SK-N-SH (cell line): Measurements from ENCODE around the gene RRP8. TPM values are rescaled to one million over a fixed set of nuclear protein-coding genes. Genes with fewer than 3 reads are reported as not detected.

Experiments
- CTCF ChIA-PET: fragments of 300-600, 350-600 bp; formaldehyde crosslinking; extraction: SDS; loops from one replicate; lab custom pipeline; 2021; lab: Yijun Ruan, JAX
- POLR2A ChIA-PET: fragments of 350-600 bp; sonication (Branson Sonifier 250); formaldehyde crosslinking; extraction: SDS; loops from one replicate; lab custom pipeline; 2020; ENCODE audit warnings: antibody characterized with exemption, inconsistent platforms; lab: Yijun Ruan, JAX
- DNase-seq: peaks from one replicate; pipeline ENCODE4 v3.0.0; 2012
- H2AFZ ChIP-seq: fragments of 200-600 bp; sonication (generic); 2 replicates; pipeline ENCODE4 v1.8.1; 2016; ENCODE audit warnings: antibody characterized with exemption, mild to moderate bottlenecking, low read depth
- H3F3A ChIP-seq: fragments of 200-600 bp; sonication (generic); replicated peaks from 2 replicates; pipeline ENCODE3; 2016; ENCODE audit warnings: antibody characterized with exemption, mild to moderate bottlenecking; ENCODE audit not compliant: insufficient read depth
- H3K27ac ChIP-seq, 2 experiments: fragments of 200-500 bp in 1 of 2; fragments of 200-600 bp in 1 of 2; sonication (Bioruptor generic) in 1 of 2; sonication (generic), shearing (Covaris generic) in 1 of 2; 2 replicates each; pipeline versions ENCODE4 v1.5.1 to v1.6.1; 2014 to 2016; ENCODE audit warnings: low read depth in 2 of 2, inconsistent platforms in 1 of 2, low read length in 1 of 2, mild to moderate bottlenecking in 1 of 2, mixed read lengths in 1 of 2
- H3K27me3 ChIP-seq: fragments of 200-600 bp; sonication (generic), shearing (Covaris generic); 2 replicates; pipeline ENCODE4 v1.6.1; 2016; ENCODE audit warnings: mixed run types; ENCODE audit not compliant: insufficient read depth
- H3K36me3 ChIP-seq, 2 experiments: fragments of 200-500 bp in 1 of 2; fragments of 200-600 bp in 1 of 2; sonication (Bioruptor generic) in 1 of 2; sonication (generic) in 1 of 2; replicated peaks in 1 of 2; 2 replicates each; pipeline versions ENCODE3 to v1.5.1; 2014 to 2016; ENCODE audit warnings: low read length in 1 of 2, mild to moderate bottlenecking in 1 of 2; ENCODE audit not compliant: insufficient read depth in 2 of 2, control insufficient read depth in 1 of 2
- H3K4me1 ChIP-seq, 2 experiments: fragments of 200-500 bp in 1 of 2; fragments of 200-600 bp in 1 of 2; sonication (Bioruptor generic) in 1 of 2; sonication (generic), shearing (Covaris generic) in 1 of 2; 2 replicates each; pipeline versions ENCODE4 v1.5.1 to v1.6.1; 2014 to 2016; ENCODE audit warnings: low read depth in 1 of 2, low read length in 1 of 2, mixed run types in 1 of 2; ENCODE audit not compliant: insufficient read depth in 2 of 2, control insufficient read depth in 1 of 2
- H3K4me2 ChIP-seq: fragments of 200-600 bp; sonication (generic), shearing (Covaris generic); 2 replicates; pipeline ENCODE4 v1.6.1; 2017; ENCODE audit warnings: mixed run types
- H3K4me3 ChIP-seq, 2 experiments: fragments of 200-500 bp in 1 of 2; fragments of 200-600 bp in 1 of 2; sonication (Bioruptor generic) in 1 of 2; sonication (generic), shearing (Covaris generic) in 1 of 2; 2 replicates each; pipeline versions ENCODE4 v1.5.1 to v1.8.1; 2014 to 2016; ENCODE audit warnings: low read depth in 2 of 2, inconsistent platforms in 1 of 2, low read length in 1 of 2, mild to moderate bottlenecking in 1 of 2, mixed read lengths in 1 of 2, moderate library complexity in 1 of 2
- H3K79me2 ChIP-seq: fragments of 200-600 bp; sonication (generic); 2 replicates; pipeline ENCODE4 v1.8.1; 2017; ENCODE audit warnings: mild to moderate bottlenecking; ENCODE audit not compliant: insufficient read depth
- H3K9ac ChIP-seq: fragments of 200-600 bp; sonication (generic); 2 replicates; pipeline ENCODE4 v1.6.1; 2017; ENCODE audit warnings: mixed run types
- H3K9me2 ChIP-seq: fragments of 200-600 bp; sonication (generic); 2 replicates; pipeline ENCODE4 v1.6.1; 2017; ENCODE audit warnings: mixed run types
- H3K9me3 ChIP-seq: fragments of 200-600 bp; sonication (generic); 2 replicates; pipeline ENCODE4 v1.6.1; 2017; ENCODE audit warnings: mixed run types, mild to moderate bottlenecking, moderate library complexity
- H4K20me1 ChIP-seq: fragments of 200-600 bp; sonication (generic); 2 replicates; pipeline ENCODE4 v1.6.1; 2017; ENCODE audit warnings: mild to moderate bottlenecking, mixed run types; ENCODE audit not compliant: insufficient read depth
- ELF1 ChIP-seq: IDR thresholded peaks from 2 replicates; pipeline ENCODE4 v1.4.0; 2012
- EZH2phosphoT487 ChIP-seq: fragments of 200-600 bp; sonication (generic); IDR thresholded peaks from 2 replicates; pipeline ENCODE4 v1.6.1; 2017; ENCODE audit warnings: low read depth, mixed run types, mild to moderate bottlenecking, antibody characterized with exemption, moderate library complexity, borderline replicate concordance
- GABPA ChIP-seq: IDR thresholded peaks from 2 replicates; pipeline ENCODE4 v1.4.0; 2012; ENCODE audit warnings: low read depth, mild to moderate bottlenecking
- JUND ChIP-seq: IDR thresholded peaks from 2 replicates; pipeline ENCODE4 v1.4.0; 2012
- MEF2A ChIP-seq: IDR thresholded peaks from 2 replicates; pipeline ENCODE4 v1.4.0; 2012; ENCODE audit warnings: low read depth, borderline replicate concordance
- WGBS: methylation state at CpG from one replicate; pipeline ENCODE4 v1.1.6; 2017; ENCODE audit warnings: low lambda C conversion rate; 5-methylcytosine and 5-hydroxymethylcytosine counted together
- polyA plus RNA-seq, 3 experiments: library from polyadenylated mRNA; depleted of rRNA; stranded (reverse); fragments of >200 nt; gene quantifications; 2 replicates each; pipeline ENCODE4 v1.2.3, GENCODE V29; 2012
- TF ChIP-seq, protein P1 (sequence below): IDR thresholded peaks from 2 replicates; pipeline ENCODE4 v1.6.1; 2012; ENCODE audit warnings: mild to moderate bottlenecking, low read depth, low read length, moderate library complexity
- TF ChIP-seq, protein P2 (sequence below): fragments of 200-600 bp; sonication (generic); IDR thresholded peaks from 2 replicates; pipeline ENCODE4 v1.6.1; 2017; ENCODE audit warnings: antibody characterized with exemption, mild to moderate bottlenecking, moderate library complexity
- TF ChIP-seq, protein P3 (sequence below): IDR thresholded peaks from 2 replicates; pipeline ENCODE4; 2012

Gene RRP8
- polyA plus RNA-seq, 1 of the 3 experiments (the other 2 are of a cell fraction), result 7.8 TPM

DNA sequence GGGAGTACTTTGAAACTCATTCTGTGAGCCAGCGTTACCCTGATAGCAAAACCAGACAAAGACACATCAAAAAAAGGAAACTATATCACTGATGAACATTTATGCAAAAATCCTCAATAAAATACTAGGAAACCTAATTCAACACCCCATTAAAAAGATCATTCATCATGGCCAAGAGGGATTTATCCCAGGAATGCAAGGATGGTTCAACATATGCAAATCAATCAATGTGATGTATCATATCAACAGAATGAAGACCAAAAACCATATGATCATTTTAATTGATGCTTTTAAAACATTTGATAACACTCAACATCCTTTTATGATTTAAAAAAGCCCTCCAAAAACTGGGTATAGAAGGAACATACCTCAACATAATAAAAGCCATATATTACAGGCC is 19.8 kb downstream of the RRP8 start (continued):
- TF ChIP-seq, protein P1, sequence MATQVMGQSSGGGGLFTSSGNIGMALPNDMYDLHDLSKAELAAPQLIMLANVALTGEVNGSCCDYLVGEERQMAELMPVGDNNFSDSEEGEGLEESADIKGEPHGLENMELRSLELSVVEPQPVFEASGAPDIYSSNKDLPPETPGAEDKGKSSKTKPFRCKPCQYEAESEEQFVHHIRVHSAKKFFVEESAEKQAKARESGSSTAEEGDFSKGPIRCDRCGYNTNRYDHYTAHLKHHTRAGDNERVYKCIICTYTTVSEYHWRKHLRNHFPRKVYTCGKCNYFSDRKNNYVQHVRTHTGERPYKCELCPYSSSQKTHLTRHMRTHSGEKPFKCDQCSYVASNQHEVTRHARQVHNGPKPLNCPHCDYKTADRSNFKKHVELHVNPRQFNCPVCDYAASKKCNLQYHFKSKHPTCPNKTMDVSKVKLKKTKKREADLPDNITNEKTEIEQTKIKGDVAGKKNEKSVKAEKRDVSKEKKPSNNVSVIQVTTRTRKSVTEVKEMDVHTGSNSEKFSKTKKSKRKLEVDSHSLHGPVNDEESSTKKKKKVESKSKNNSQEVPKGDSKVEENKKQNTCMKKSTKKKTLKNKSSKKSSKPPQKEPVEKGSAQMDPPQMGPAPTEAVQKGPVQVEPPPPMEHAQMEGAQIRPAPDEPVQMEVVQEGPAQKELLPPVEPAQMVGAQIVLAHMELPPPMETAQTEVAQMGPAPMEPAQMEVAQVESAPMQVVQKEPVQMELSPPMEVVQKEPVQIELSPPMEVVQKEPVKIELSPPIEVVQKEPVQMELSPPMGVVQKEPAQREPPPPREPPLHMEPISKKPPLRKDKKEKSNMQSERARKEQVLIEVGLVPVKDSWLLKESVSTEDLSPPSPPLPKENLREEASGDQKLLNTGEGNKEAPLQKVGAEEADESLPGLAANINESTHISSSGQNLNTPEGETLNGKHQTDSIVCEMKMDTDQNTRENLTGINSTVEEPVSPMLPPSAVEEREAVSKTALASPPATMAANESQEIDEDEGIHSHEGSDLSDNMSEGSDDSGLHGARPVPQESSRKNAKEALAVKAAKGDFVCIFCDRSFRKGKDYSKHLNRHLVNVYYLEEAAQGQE, result no peak

DNA sequence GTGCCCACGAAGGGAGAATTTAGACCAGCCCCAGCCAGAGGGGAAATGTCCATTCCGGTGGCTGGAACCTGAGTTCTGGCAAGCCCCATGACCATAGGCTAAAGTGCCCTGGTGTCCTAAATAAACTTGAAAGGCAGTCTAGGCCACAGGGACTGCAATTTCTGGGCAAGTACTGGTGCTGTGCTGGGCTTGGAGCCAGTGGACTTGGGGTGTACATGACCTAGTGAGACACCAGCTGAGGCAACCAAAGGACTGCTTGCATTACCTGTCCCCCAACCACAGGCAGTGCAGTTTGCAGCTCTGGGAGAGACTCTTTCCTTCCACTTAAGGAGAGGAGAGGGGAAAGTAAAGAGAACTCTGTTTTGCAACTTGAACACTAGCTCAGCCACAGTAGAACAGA is 23.7 kb downstream of the RRP8 start:
- Histone ChIP-seq H3K9ac (no peak overlapping the region), H3F3A (peaks cover 28% of the 10 kb centered on the region), H3K36me3 (peaks cover 0 to 10% of the 10 kb centered on the region in 2 experiments), H3K9me3 (peaks cover 24% of the 10 kb centered on the region; the same call in 1 of the 2 replicates), H3K27ac (no peak overlapping the region), H3K9me2 (peaks cover 2% of the 10 kb centered on the region; the same call in 1 of the 2 replicates), H3K4me3 (no peak overlapping the region), H3K4me1 (peaks cover 17 to 22% of the 10 kb centered on the region in 2 experiments), H2AFZ (no peak overlapping the region), H3K27me3 (no peaks in the 10 kb centered on the region), H3K4me2 (no peak overlapping the region), H3K79me2 (peaks cover 7% of the 10 kb centered on the region; the same call in 1 of the 2 replicates), H4K20me1 (no peaks in the 10 kb centered on the region; the same call in 1 of the 2 replicates)
- ChIA-PET POLR2A (no interaction called here), CTCF (interaction anchor here (0.7 to 2.1 kb wide), 6 partner anchors 11 to 200 kb away, joined by 3 to 9 read pairs (median 3); no protein-coding TSS in a partner anchor)
- TF ChIP-seq, protein P2, sequence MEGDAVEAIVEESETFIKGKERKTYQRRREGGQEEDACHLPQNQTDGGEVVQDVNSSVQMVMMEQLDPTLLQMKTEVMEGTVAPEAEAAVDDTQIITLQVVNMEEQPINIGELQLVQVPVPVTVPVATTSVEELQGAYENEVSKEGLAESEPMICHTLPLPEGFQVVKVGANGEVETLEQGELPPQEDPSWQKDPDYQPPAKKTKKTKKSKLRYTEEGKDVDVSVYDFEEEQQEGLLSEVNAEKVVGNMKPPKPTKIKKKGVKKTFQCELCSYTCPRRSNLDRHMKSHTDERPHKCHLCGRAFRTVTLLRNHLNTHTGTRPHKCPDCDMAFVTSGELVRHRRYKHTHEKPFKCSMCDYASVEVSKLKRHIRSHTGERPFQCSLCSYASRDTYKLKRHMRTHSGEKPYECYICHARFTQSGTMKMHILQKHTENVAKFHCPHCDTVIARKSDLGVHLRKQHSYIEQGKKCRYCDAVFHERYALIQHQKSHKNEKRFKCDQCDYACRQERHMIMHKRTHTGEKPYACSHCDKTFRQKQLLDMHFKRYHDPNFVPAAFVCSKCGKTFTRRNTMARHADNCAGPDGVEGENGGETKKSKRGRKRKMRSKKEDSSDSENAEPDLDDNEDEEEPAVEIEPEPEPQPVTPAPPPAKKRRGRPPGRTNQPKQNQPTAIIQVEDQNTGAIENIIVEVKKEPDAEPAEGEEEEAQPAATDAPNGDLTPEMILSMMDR, result no peak
- TF ChIP-seq, protein P3, sequence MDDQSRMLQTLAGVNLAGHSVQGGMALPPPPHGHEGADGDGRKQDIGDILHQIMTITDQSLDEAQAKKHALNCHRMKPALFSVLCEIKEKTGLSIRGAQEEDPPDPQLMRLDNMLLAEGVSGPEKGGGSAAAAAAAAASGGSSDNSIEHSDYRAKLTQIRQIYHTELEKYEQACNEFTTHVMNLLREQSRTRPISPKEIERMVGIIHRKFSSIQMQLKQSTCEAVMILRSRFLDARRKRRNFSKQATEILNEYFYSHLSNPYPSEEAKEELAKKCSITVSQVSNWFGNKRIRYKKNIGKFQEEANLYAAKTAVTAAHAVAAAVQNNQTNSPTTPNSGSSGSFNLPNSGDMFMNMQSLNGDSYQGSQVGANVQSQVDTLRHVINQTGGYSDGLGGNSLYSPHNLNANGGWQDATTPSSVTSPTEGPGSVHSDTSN, result no peak
- TF ChIP-seq ELF1 (no peak), GABPA (no peak), MEF2A (no peak), EZH2phosphoT487 (no peak), JUND (no peak)
- no peak for DNase-seq
- 81% methylated on average over 2 of the region's 2 CpGs for WGBS
